ENCODE results near the gene FOXJ3. TPM values are rescaled to one million over a fixed set of nuclear protein-coding genes. Genes with fewer than 3 reads are reported as not detected.

FOXJ3 gene
- polyA plus RNA-seq, 1 of the 3 experiments (the other 2 are of a cell fraction) = 16.0 TPM

GRCh38 chr1:42369471-42369870, 34.4 kb upstream of the FOXJ3 start:
- DNase-seq = no peak
- peaks cover 3% of the 10 kb centered on the region; the same call in 1 of the 2 replicates for H3K27me3 ChIP-seq (ENCODE audit: insufficient read depth)
- no peaks in the 10 kb centered on the region for H3K4me1 ChIP-seq (ENCODE audit: control insufficient read depth in 1 of 2, insufficient read depth in 2 of 2, low read depth in 1 of 2, low read length in 1 of 2)
- no peaks in the 10 kb centered on the region for H4K20me1 ChIP-seq (ENCODE audit: insufficient read depth)
- H3K4me3 ChIP-seq (ENCODE audit: low read depth in 2 of 2, low read length in 1 of 2) = no peak overlapping the region
- H3K9ac ChIP-seq = no peak overlapping the region
- WGBS (ENCODE audit: low lambda C conversion rate) = 6% methylated on average over 1 of the region's 1 CpG
- H3K9me3 ChIP-seq = no peaks in the 10 kb centered on the region
- ChIA-PET CTCF (interaction anchor here (1.0 to 1.5 kb wide), 3 partner anchors 11 to 31 kb away, joined by 3 to 5 read pairs (median 3); no protein-coding TSS in a partner anchor), POLR2A (no interaction called here)
- no peak for TF ChIP-seq NRF1 (IDR thresholded peaks at IDR 0.05; ENCODE audit: low read depth, low read length)
- no peak for TF ChIP-seq CTCF (IDR thresholded peaks at IDR 0.05)
- TF ChIP-seq SIN3A (IDR thresholded peaks at IDR 0.05; ENCODE audit: borderline replicate concordance, low read depth, low read length) = no peak
- no peak for TF ChIP-seq NFIC (IDR thresholded peaks at IDR 0.05; ENCODE audit: borderline replicate concordance)
- no peak for TF ChIP-seq MXI1 (IDR thresholded peaks at IDR 0.05; ENCODE audit: low read depth, low read length)
- no peak for TF ChIP-seq GABPA (IDR thresholded peaks at IDR 0.05; ENCODE audit: low read depth)
- no peak for TF ChIP-seq ZBTB33 (IDR thresholded peaks at IDR 0.05; ENCODE audit: borderline replicate concordance, low read depth)
- H3K9me2 ChIP-seq = no peaks in the 10 kb centered on the region
- no peaks in the 10 kb centered on the region for H3K79me2 ChIP-seq (ENCODE audit: insufficient read depth)
- no peak overlapping the region for H3K4me2 ChIP-seq
- H3F3A ChIP-seq (replicated peaks; ENCODE audit: insufficient read depth) = no peaks in the 10 kb centered on the region
- no peak overlapping the region for H2AFZ ChIP-seq (ENCODE audit: low read depth)
- H3K36me3 ChIP-seq (replicated peaks in 1 of 2; ENCODE audit: control insufficient read depth in 1 of 2, insufficient read depth in 2 of 2, low read length in 1 of 2) = no peaks in the 10 kb centered on the region
- H3K27ac ChIP-seq (ENCODE audit: low read depth in 2 of 2, low read length in 1 of 2) = no peak overlapping the region

GRCh38 chr1:42368096-42368795, 33.2 kb upstream of the FOXJ3 start:
- ChIA-PET CTCF (interaction anchor here (1.0 to 1.5 kb wide), 2 partner anchors 8 to 30 kb away, joined by 3 to 4 read pairs; no protein-coding TSS in a partner anchor), POLR2A (no interaction called here)
- Histone ChIP-seq H3K27me3 (ENCODE audit: insufficient read depth) (0 out of 2 replicates have a peak, but pooled peaks cover 3% of the 10 kb centered on the region), H2AFZ (ENCODE audit: low read depth) (no peak overlapping the region), H3K4me1 (ENCODE audit: control insufficient read depth in 1 of 2, insufficient read depth in 2 of 2, low read depth in 1 of 2, low read length in 1 of 2) (no peaks in the 10 kb centered on the region), H3K27ac (ENCODE audit: low read depth in 2 of 2, low read length in 1 of 2) (no peak overlapping the region), H3K9me3 (no peaks in the 10 kb centered on the region), H3K36me3 (replicated peaks in 1 of 2; ENCODE audit: control insufficient read depth in 1 of 2, insufficient read depth in 2 of 2, low read length in 1 of 2) (no peaks in the 10 kb centered on the region), H3K4me2 (no peak overlapping the region), H3K79me2 (ENCODE audit: insufficient read depth) (no peaks in the 10 kb centered on the region), H3K9ac (no peak overlapping the region), H3K9me2 (no peaks in the 10 kb centered on the region), H4K20me1 (ENCODE audit: insufficient read depth) (no peaks in the 10 kb centered on the region), H3F3A (replicated peaks; ENCODE audit: insufficient read depth) (no peaks in the 10 kb centered on the region), H3K4me3 (ENCODE audit: low read depth in 2 of 2, low read length in 1 of 2) (no peak overlapping the region)
- WGBS (ENCODE audit: low lambda C conversion rate) = 56% methylated on average over 7 of the region's 7 CpGs
- DNase-seq = no peak
- TF ChIP-seq EP300 (IDR thresholded peaks at IDR 0.05; ENCODE audit: borderline replicate concordance in 1 of 2, low read depth in 1 of 2, low read length in 1 of 2) (no peak), RAD21 (IDR thresholded peaks at IDR 0.05; ENCODE audit: low read length) (no peak), CTCF (IDR thresholded peaks at IDR 0.05) (no peak), RFX5 (IDR thresholded peaks at IDR 0.05; ENCODE audit: low read length) (no peak), SMC3 (IDR thresholded peaks at IDR 0.05; ENCODE audit: low read depth, low read length) (no peak), MAX (IDR thresholded peaks at IDR 0.05; ENCODE audit: low read depth) (no peak), SIN3A (IDR thresholded peaks at IDR 0.05; ENCODE audit: borderline replicate concordance, low read depth, low read length) (no peak), IRF3 (IDR thresholded peaks at IDR 0.05; ENCODE audit: low read depth, low read length) (no peak), NFIC (IDR thresholded peaks at IDR 0.05; ENCODE audit: borderline replicate concordance) (no peak), TEAD4 (IDR thresholded peaks at IDR 0.05; ENCODE audit: borderline replicate concordance, insufficient read depth) (no peak), RXRA (IDR thresholded peaks at IDR 0.05; ENCODE audit: borderline replicate concordance, low read depth) (no peak), ZBTB33 (IDR thresholded peaks at IDR 0.05; ENCODE audit: borderline replicate concordance, low read depth) (no peak)
